Neural cell (in vitro differentiated cells): ENCODE measurements around the gene YIF1B.

Experiments
- CTCF ChIP-seq: fragments of 450-650 bp; IDR thresholded peaks from 2 replicates; pipeline ENCODE4 v1.5.1; 2014; ENCODE audit warnings: antibody characterized with exemption, mild to moderate bottlenecking, moderate library complexity; ENCODE audit not compliant: poor library complexity, severe bottlenecking
- EP300 ChIP-seq: fragments of 450-650 bp; conservative IDR thresholded peaks from 2 replicates; pipeline ENCODE4 v1.6.1; 2014; ENCODE audit warnings: antibody characterized with exemption, mild to moderate bottlenecking, moderate library complexity; ENCODE audit not compliant: poor library complexity, severe bottlenecking

DNA sequence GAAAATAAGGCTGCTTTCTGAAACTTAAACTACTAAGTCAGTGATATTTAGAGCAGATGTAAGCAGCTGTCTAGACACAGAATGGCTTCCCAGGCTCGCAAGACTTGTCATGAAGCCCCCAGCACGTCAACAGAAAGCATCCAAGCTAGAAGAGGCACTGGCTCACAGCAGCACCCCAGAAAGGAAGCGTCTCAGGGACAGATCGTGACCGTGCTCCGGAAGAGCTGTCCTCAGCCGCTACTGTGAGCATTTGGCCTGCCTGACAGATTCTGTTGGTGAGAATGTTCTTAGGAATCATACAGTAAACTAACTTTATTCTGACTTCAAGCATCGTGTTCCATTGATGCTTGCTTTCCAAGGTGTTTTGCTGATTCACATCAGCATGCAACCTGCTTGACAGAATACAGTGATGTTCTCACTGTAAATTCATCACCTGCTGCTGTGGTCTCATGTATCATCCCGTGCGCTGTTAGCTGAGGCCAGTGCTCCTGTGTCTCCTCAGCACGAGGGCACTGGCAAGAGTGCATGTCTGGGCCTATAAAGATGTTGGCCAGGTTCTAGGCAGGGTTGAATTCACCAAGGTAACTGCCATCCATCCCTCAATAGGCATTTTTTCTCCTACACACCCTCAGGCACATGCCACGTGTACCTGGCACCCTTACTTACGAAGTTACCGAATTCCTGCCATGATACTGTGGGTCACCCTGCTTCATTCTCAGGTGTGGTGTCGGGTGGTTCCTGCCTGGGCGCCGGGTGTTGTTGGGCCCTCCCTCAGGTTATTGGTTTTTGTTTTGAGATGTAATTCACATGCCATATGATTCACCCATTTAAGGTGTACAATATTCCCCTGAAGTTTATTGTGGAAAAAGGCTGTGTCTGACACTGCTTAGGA lies 35.5 kb downstream of the YIF1B start:
- TF ChIP-seq CTCF (no peak), EP300 (no peak)
